ENCODE results near the gene CPT1B.
"Not testable (repeated sequence)": the region's sequence is repeated elsewhere in the genome, so short reads cannot be mapped to it uniquely, and the experiment has no call there.

The CPT1B gene

DNA sequence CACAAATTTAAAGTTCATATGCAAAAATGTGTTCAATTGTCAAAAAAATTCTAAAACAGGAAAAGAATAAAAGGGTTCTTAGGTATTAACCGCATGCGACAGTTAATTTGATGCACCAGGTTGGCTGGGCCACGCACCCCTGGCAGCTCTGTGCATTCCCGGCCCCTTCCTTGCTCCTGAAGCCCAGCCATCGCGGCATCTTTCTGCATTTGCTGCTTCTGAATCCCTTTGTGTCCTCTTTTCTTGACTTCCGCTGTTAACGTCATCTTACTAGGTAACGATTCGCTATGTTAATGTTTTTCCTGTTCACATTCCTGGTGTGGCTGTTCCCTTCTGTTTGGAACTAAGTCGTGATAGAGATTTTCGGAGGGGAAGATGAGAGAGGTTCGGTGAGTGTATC, 40.5 kb downstream of the CPT1B start:
- H3K9me3 ChIP-seq (ENCODE audit: control insufficient read depth in 1 of 2, low read length in 2 of 2) = no peaks in the 10 kb centered on the region
- H3K36me3 ChIP-seq (ENCODE audit: control insufficient read depth in 1 of 2, insufficient read depth in 2 of 2, low read length in 2 of 2) = no peaks in the 10 kb centered on the region
- peaks cover 0 to 9% of the 10 kb centered on the region in 2 donors for H3K4me1 ChIP-seq (ENCODE audit: control insufficient read depth in 1 of 2, insufficient read depth in 2 of 2, low read length in 2 of 2)
- no peak overlapping the region for H3K4me3 ChIP-seq (ENCODE audit: low read depth in 1 of 2, low read length in 2 of 2)
- peak overlapping the region; percentile 73 for H3K27ac ChIP-seq (ENCODE audit: low read length)
- no peaks in the 10 kb centered on the region for H3K27me3 ChIP-seq (ENCODE audit: low read depth, low read length)

DNA sequence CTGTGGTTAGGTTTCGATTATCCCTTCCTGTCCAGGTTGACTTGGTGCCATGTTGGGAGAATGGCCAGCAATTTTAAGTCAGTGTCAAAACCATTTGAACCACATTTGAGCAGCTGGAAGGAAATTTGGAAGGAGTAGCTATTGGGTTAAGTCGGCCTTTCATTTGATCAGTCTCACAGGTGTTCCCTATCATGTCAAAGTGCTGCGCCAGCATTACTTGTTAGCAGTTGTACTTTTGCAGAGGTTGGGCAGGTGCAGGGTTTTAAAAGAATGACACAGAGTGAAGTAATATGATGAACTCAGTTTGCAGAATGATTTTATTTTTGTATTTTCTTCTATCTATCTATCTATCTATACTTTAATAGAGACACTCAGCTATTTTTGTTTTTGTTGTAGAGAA, 42.0 kb downstream of the CPT1B start:
- H3K4me1 ChIP-seq (ENCODE audit: control insufficient read depth in 1 of 2, insufficient read depth in 2 of 2, low read length in 2 of 2) = peaks cover 9 to 15% of the 10 kb centered on the region in 2 donors
- no peaks in the 10 kb centered on the region for H3K9me3 ChIP-seq (ENCODE audit: control insufficient read depth in 1 of 2, low read length in 2 of 2)
- H3K4me3 ChIP-seq (ENCODE audit: low read depth in 1 of 2, low read length in 2 of 2) = no peak overlapping the region
- H3K27ac ChIP-seq (ENCODE audit: low read length) = no peak overlapping the region
- H3K27me3 ChIP-seq (ENCODE audit: low read depth, low read length) = no peaks in the 10 kb centered on the region
- no peaks in the 10 kb centered on the region for H3K36me3 ChIP-seq (ENCODE audit: control insufficient read depth in 1 of 2, insufficient read depth in 2 of 2, low read length in 2 of 2)

DNA sequence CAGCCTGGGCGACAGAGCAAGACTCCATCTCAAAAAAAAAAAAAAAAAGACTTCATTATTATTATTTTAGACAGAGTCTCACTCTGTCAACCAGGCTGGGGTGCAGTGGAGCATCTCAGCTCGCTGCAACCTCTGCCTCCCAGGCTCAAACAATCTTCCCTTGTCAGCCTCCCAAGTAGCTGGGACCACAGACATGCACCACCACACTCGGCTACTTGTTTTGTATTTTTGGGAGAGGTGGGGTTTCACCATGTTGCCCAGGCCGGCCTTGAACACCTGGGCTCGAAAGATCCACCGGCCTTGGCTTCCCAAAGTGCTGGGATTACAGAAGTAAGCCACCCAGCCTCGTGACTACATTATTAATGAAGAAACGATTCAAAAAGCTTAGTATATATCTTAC, 43.1 kb downstream of the CPT1B start:
- Histone ChIP-seq H3K9me3 (ENCODE audit: control insufficient read depth in 1 of 2, low read length in 2 of 2) (no peaks in the 10 kb centered on the region), H3K27me3 (ENCODE audit: low read depth, low read length) (no peaks in the 10 kb centered on the region), H3K4me1 (ENCODE audit: control insufficient read depth in 1 of 2, insufficient read depth in 2 of 2, low read length in 2 of 2) (peaks cover 5 to 26% of the 10 kb centered on the region in 2 donors), H3K4me3 (ENCODE audit: low read depth in 1 of 2, low read length in 2 of 2) (no peak overlapping the region), H3K27ac (ENCODE audit: low read length) (no peak overlapping the region), H3K36me3 (ENCODE audit: control insufficient read depth in 1 of 2, insufficient read depth in 2 of 2, low read length in 2 of 2) (peaks cover 0 to 1% of the 10 kb centered on the region in 2 donors)

DNA sequence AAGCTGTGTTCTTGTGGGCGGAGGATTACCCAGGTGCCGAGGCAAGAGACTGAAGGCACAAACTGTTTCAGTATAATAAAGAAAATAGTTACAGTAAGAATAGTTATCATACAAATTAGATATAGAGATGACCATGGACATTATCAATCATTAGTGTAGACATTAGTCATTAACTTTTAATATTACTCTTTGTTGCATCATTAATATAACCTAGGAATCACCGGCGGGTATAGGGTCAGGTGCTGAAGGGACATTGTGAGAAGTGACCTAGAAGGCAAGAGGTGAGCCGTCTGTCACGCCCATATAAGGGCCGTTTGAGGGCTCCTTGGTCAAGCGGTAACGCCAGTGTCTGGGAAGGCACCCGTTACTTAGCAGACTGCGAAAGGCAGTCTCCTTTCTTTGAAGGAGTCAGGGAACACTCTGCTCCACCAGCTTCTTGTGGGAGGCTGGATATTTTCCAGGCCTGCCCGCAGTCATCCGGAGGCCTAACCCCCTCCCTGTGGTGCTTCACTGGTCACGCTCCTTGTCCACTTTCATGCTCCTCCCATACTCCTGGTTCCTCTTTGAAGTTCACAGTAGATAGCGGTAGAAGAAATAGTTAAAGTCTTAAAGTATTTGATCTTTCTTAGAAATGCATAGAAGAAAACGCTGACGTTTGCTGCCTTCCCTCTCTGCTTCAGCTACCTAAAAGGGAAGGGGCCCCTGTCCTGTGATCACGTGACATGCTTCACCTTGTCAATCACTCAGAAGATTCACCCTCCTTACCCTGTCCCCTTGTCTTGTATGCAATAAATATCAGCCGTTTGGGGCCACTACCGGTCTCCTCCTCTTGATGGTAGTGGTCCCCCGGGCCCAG, 44.1 kb downstream of the CPT1B start:
- not testable (repeated sequence) for H3K27me3 ChIP-seq (ENCODE audit: low read depth, low read length); H3K9me3 ChIP-seq (ENCODE audit: control insufficient read depth in 1 of 2, low read length in 2 of 2); H3K36me3 ChIP-seq (ENCODE audit: control insufficient read depth in 1 of 2, insufficient read depth in 2 of 2, low read length in 2 of 2); H3K27ac ChIP-seq (ENCODE audit: low read length); H3K4me3 ChIP-seq (ENCODE audit: low read depth in 1 of 2, low read length in 2 of 2)
- peaks cover under 1 to 32% of the 10 kb centered on the region in 2 donors for H3K4me1 ChIP-seq (ENCODE audit: control insufficient read depth in 1 of 2, insufficient read depth in 2 of 2, low read length in 2 of 2)

DNA sequence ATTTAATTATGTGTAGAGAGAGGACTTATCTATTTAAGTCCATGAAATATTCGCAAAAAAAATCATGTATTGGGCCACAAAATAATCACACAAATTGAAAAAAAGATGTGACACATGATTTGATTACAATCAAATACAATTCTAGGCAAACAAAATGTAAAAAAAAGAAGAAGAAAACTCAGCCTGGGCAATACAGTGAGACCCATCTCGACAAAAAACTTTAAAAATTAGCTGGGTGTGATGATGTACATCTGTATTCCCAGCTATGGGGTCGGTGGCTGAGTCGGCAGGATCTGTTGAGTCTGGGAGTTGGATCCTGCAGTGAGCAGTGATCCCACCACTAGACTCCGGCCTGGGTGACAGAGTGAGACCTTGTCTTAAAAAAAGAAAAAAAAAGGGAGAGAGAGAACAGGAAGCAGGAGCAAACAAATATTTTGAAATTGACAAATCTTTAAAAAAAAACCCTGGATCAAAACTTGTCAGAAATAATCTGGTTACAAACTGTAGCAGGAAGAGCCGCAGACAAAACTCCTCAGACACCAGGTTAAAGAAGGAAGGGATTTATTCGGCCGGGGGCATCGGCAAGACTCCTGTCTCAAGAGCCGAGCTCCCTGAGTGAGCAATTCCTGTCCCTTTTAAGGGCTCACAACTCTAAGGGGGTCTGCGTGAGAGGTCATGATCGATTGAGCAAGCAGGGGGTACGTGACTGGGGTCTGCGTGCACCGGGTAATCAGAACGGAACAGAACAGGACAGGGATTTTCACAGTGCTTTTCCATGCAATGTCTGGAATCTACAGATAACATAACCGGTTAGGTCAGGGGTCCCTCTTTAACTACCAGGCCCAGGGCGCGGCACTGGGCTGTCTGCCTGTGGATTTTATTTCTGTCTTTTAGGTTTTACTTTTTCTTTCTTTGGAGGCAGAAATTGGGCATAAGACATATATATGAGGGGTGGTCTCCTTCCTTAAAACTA, 45.1 kb downstream of the CPT1B start:
- peak overlapping the region; percentile 56 for H3K27ac ChIP-seq (ENCODE audit: low read length)
- peaks cover 3% of the 10 kb centered on the region in 2 donors for H3K36me3 ChIP-seq (ENCODE audit: control insufficient read depth in 1 of 2, insufficient read depth in 2 of 2, low read length in 2 of 2)
- no peaks in the 10 kb centered on the region for H3K27me3 ChIP-seq (ENCODE audit: low read depth, low read length)
- peaks cover 4 to 32% of the 10 kb centered on the region in 2 donors for H3K4me1 ChIP-seq (ENCODE audit: control insufficient read depth in 1 of 2, insufficient read depth in 2 of 2, low read length in 2 of 2)
- no peaks in the 10 kb centered on the region for H3K9me3 ChIP-seq (ENCODE audit: control insufficient read depth in 1 of 2, low read length in 2 of 2)
- no peak overlapping the region for H3K4me3 ChIP-seq (ENCODE audit: low read depth in 1 of 2, low read length in 2 of 2)

DNA sequence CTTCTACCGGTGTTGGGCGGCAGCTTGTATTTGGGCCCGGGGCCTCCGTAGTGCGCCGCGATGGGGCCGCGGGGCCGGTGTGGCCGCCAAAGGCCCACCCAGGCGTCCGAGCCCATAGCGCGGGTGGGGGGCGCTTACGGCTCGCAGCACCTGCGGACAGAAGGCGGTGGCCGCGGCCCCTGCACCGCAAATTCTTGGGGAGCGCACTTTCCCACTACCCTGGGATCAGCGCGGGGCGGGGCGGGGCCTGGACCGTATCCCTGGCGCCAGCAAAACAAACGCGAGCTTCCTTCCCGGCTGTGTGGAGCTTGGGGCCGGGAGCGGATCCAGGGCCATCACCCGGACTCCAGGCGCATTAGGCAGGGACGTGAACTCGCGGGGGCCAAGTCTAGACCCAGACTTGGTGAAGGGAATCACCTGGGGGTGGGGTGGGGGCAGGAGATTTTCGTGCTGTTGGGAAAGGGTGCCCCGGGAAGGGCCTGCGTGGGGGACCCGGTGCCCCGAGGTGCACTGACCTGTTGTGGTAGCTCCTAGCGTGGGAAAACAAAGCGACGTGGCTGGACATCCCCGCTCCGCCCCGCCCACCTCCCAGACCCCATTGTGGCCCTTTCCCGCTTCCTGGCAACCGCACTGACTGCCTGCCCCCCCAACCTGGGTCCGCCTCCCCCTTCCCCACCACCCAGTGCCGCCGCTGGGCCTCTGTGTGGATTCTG, 46.1 kb downstream of the CPT1B start:
- Histone ChIP-seq H3K4me3 (ENCODE audit: low read depth in 1 of 2, low read length in 2 of 2) (peak overlapping the region; percentile 56 to 61), H3K4me1 (ENCODE audit: control insufficient read depth in 1 of 2, insufficient read depth in 2 of 2, low read length in 2 of 2) (peaks cover 4 to 37% of the 10 kb centered on the region in 2 donors), H3K27me3 (ENCODE audit: low read depth, low read length) (no peaks in the 10 kb centered on the region), H3K27ac (ENCODE audit: low read length) (peak overlapping the region; percentile 56), H3K36me3 (ENCODE audit: control insufficient read depth in 1 of 2, insufficient read depth in 2 of 2, low read length in 2 of 2) (peaks cover 3% of the 10 kb centered on the region in 2 donors), H3K9me3 (ENCODE audit: control insufficient read depth in 1 of 2, low read length in 2 of 2) (no peaks in the 10 kb centered on the region)

DNA sequence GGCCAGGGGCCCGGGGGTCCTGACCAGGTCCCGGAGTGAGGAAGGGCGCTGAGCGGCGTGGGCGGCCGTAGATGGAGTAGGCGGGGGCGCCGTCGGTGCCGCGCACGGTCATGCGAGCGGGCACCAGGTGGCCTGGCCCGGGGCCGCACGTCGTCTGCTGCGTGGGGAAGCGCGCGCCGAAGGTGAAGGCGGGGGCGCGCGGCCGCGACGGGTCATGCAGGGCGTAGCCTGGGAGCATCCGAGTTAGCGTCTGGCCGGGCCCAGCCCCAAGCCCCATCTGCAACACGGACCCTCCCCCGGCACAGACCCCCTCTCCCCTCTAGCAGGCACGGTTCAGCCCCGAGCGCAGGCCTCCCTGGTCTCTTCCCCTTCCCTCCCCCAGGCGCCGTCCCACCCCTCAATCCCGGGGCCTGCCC, 46.7 kb downstream of the CPT1B start:
- peaks cover 3% of the 10 kb centered on the region in 2 donors for H3K36me3 ChIP-seq (ENCODE audit: control insufficient read depth in 1 of 2, insufficient read depth in 2 of 2, low read length in 2 of 2)
- peak overlapping the region; percentile 98 for H3K27ac ChIP-seq (ENCODE audit: low read length)
- H3K9me3 ChIP-seq (ENCODE audit: control insufficient read depth in 1 of 2, low read length in 2 of 2) = no peaks in the 10 kb centered on the region
- H3K4me3 ChIP-seq (ENCODE audit: low read depth in 1 of 2, low read length in 2 of 2) = peak overlapping the region; percentile 56 to 61
- H3K27me3 ChIP-seq (ENCODE audit: low read depth, low read length) = no peaks in the 10 kb centered on the region
- H3K4me1 ChIP-seq (ENCODE audit: control insufficient read depth in 1 of 2, insufficient read depth in 2 of 2, low read length in 2 of 2) = peaks cover 4 to 42% of the 10 kb centered on the region in 2 donors

DNA sequence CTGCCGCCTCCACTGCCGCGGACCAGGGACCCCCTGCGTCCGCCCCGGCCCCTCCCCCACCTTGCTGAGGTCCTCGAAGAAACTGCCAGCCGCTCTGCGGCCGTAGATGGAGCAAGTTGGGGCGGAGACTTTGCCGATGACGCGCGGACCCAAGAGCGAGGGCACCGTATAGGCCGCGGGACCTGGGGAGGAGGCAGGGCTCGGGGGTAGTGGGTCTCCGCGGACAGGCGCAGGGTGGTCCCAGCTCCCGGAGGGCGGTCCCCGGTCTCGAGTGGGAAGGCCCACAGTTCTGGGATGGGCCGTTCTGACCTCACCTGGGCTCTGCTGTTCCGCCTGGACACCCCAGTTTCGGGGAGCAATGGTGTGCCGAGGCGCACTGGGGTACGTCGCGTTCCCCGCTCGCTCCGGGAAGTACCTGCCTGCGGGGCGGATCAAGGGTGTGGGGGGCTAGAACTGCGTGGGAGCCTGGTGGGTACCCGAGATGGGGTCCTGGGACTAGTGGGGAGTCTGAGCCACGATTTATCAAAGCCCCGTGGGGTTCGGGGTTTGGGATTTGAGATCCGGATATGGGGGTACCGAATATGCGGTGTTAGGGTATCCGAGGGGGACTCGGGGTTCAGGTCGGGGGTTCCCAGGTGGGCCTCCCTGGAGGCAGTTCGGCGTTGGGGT, 47.2 kb downstream of the CPT1B start:
- no peaks in the 10 kb centered on the region for H3K27me3 ChIP-seq (ENCODE audit: low read depth, low read length)
- H3K36me3 ChIP-seq (ENCODE audit: control insufficient read depth in 1 of 2, insufficient read depth in 2 of 2, low read length in 2 of 2) = peaks cover 3% of the 10 kb centered on the region in 2 donors
- H3K27ac ChIP-seq (ENCODE audit: low read length) = peak overlapping the region; percentile 98
- H3K4me3 ChIP-seq (ENCODE audit: low read depth in 1 of 2, low read length in 2 of 2) = peak overlapping the region; percentile 56 to 61
- H3K4me1 ChIP-seq (ENCODE audit: control insufficient read depth in 1 of 2, insufficient read depth in 2 of 2, low read length in 2 of 2) = peaks cover 4 to 48% of the 10 kb centered on the region in 2 donors
- H3K9me3 ChIP-seq (ENCODE audit: control insufficient read depth in 1 of 2, low read length in 2 of 2) = no peaks in the 10 kb centered on the region

DNA sequence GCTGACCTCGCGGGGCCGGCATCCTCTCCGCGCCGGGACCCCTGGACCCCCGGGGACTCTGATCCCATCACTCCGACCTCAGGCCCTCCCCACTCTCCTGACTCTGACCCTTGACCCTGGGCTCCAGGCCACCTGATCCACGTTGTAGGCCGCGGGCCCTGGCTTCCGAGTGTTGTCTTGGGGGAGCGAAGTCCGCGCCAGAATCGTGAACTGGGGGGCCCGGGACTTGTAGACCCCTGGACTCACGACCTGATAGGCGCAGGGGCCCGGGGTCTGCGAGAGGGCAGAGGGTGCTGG, 47.7 kb downstream of the CPT1B start:
- no peaks in the 10 kb centered on the region for H3K27me3 ChIP-seq (ENCODE audit: low read depth, low read length)
- peaks cover 4 to 48% of the 10 kb centered on the region in 2 donors for H3K4me1 ChIP-seq (ENCODE audit: control insufficient read depth in 1 of 2, insufficient read depth in 2 of 2, low read length in 2 of 2)
- peaks cover 3% of the 10 kb centered on the region in 2 donors for H3K36me3 ChIP-seq (ENCODE audit: control insufficient read depth in 1 of 2, insufficient read depth in 2 of 2, low read length in 2 of 2)
- H3K9me3 ChIP-seq (ENCODE audit: control insufficient read depth in 1 of 2, low read length in 2 of 2) = no peaks in the 10 kb centered on the region
- H3K4me3 ChIP-seq (ENCODE audit: low read depth in 1 of 2, low read length in 2 of 2) = peak overlapping the region; percentile 44 to 56
- peak overlapping the region; percentile 98 for H3K27ac ChIP-seq (ENCODE audit: low read length)

DNA sequence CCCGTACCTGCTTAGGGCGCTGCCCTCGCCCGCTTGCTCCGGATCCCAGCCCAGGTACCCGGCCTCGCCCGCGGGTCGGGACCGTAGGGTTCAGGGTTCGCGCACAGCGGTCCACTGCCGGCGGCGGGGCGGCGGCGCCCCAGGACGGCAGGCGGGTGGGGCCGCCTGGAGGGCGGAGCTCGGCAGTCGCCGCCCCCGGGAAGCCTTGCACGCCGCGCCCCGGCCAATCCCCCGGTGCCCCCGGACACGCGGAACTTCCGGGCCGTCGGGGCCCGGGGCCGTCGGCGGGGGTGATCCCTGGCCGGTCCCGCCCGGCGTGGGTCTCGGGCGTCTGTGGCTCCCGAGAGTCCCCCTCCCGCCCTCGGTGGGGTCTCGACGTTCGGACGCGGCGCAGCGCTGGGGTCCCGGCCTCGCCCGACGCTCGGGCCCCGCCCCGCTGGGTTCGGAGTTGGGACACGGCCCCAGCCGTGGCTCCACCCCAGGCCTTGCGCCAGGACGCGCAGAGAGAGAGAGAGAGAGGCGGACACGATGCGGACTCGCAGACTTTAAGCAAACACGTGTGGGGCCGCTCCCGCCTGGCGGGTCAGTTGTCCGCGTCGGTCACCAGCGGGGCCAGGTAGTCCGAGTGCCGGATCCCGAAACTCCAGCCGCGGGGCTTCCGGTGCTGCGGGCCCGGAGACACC, 48.2 kb downstream of the CPT1B start, which contains the start of gene TYMP:
Gene TYMP, minus strand, starts transcription at position 116 of the 683 bp plus-strand sequence. CDS start 303 bp downstream, outside the sequence.
- peak within 1 kb of the TSS; percentile 56 to 61 for H3K4me3 ChIP-seq (ENCODE audit: low read depth in 1 of 2, low read length in 2 of 2)
- H3K36me3 ChIP-seq (ENCODE audit: control insufficient read depth in 1 of 2, insufficient read depth in 2 of 2, low read length in 2 of 2) = peaks cover 3% of the 10 kb centered on the region in 2 donors
- no peaks in the 10 kb centered on the region for H3K9me3 ChIP-seq (ENCODE audit: control insufficient read depth in 1 of 2, low read length in 2 of 2)
- H3K27me3 ChIP-seq (ENCODE audit: low read depth, low read length) = no peaks in the 10 kb centered on the region
- H3K27ac ChIP-seq (ENCODE audit: low read length) = peak within 1 kb of the TSS; percentile 98
- peaks cover 4 to 48% of the 10 kb centered on the region in 2 donors for H3K4me1 ChIP-seq (ENCODE audit: control insufficient read depth in 1 of 2, insufficient read depth in 2 of 2, low read length in 2 of 2)
